Osteoblast (primary cell): ENCODE measurements around the gene SYCP3. TPM values are rescaled to one million over a fixed set of nuclear protein-coding genes. Genes with fewer than 3 reads are reported as not detected.
A peak's percentile ranks its signal among the peaks of the same experiment; 100 is the strongest.

Experiments
- DNase-seq: peaks from one replicate; pipeline ENCODE4 v3.0.0; 2011; ENCODE audit warnings: low spot score, mixed read lengths; ENCODE audit not compliant: insufficient read length; ENCODE audit errors: missing footprints
- H2AFZ ChIP-seq: 2 replicates; pipeline ENCODE4 v1.6.0; 2011; ENCODE audit warnings: mild to moderate bottlenecking, low read length
- H3K27ac ChIP-seq: 2 replicates; pipeline ENCODE4 v1.5.1; 2011; ENCODE audit warnings: mild to moderate bottlenecking, low read depth, low read length, moderate library complexity
- H3K27me3 ChIP-seq: 2 replicates; pipeline ENCODE4 v1.6.0; 2012; ENCODE audit warnings: mild to moderate bottlenecking, control low read depth, inconsistent platforms, low read length, moderate library complexity; ENCODE audit not compliant: insufficient read depth
- H3K36me3 ChIP-seq: 2 replicates; pipeline ENCODE4 v1.5.1; 2011; ENCODE audit warnings: mild to moderate bottlenecking, low read length, control low read depth, moderate library complexity; ENCODE audit not compliant: insufficient read depth
- H3K4me1 ChIP-seq: 2 replicates; pipeline ENCODE4 v1.5.1; 2011; ENCODE audit warnings: mild to moderate bottlenecking, low read length, control low read depth, moderate library complexity; ENCODE audit not compliant: insufficient read depth
- H3K4me2 ChIP-seq: 2 replicates; pipeline ENCODE4 v1.6.0; 2011; ENCODE audit warnings: mild to moderate bottlenecking, low read length; ENCODE audit not compliant: insufficient read depth
- H3K4me3 ChIP-seq: fragments of 200-600 bp; sonication (generic); 3 replicates; pipeline ENCODE4 v1.5.1; 2012; ENCODE audit warnings: mild to moderate bottlenecking, low read length, inconsistent platforms; ENCODE audit not compliant: insufficient read depth
- H3K79me2 ChIP-seq: 2 replicates; pipeline ENCODE4 v1.6.0; 2012; ENCODE audit warnings: mild to moderate bottlenecking, low read length, control low read depth, inconsistent platforms; ENCODE audit not compliant: insufficient read depth
- H3K9me3 ChIP-seq: 2 replicates; pipeline ENCODE4 v1.5.1; 2011; ENCODE audit warnings: low read depth, low read length, control low read depth
- H4K20me1 ChIP-seq: 2 replicates; pipeline ENCODE4 v1.6.0; 2012; ENCODE audit warnings: mild to moderate bottlenecking, low read length, control low read depth; ENCODE audit not compliant: insufficient read depth
- CTCF ChIP-seq: IDR thresholded peaks from 2 replicates; pipeline ENCODE4 v1.5.1; 2011; ENCODE audit warnings: mild to moderate bottlenecking, low read depth, low read length, moderate library complexity; ENCODE audit errors: extremely low read depth
- total RNA-seq: library from RNA; depleted of rRNA; stranded (reverse); fragments of >200 nt; gene quantifications from 2 replicates; pipeline ENCODE4 v1.2.3, GENCODE V29; 2012

Gene SYCP3
- total RNA-seq, 1 donor, result 0.72 TPM

GRCh38 chr12:101703487-101703886 is 35.8 kb downstream of the SYCP3 start:
- H3K27me3 ChIP-seq, result no peaks in the 10 kb centered on the region
- no peak for TF ChIP-seq CTCF
- no peak overlapping the region for H3K27ac ChIP-seq
- peaks cover 5% of the 10 kb centered on the region for H3K4me1 ChIP-seq
- H2AFZ ChIP-seq, result no peak overlapping the region
- DNase-seq, result peak; percentile 64
- peaks cover 66% of the 10 kb centered on the region for H3K79me2 ChIP-seq
- no peak overlapping the region for H3K4me3 ChIP-seq
- no peaks in the 10 kb centered on the region for H3K36me3 ChIP-seq
- no peaks in the 10 kb centered on the region for H4K20me1 ChIP-seq
- no peak overlapping the region for H3K4me2 ChIP-seq
- H3K9me3 ChIP-seq, result no peaks in the 10 kb centered on the region

- H3K4me3 ChIP-seq, result no peak overlapping the region
- no peaks in the 10 kb centered on the region for H3K36me3 ChIP-seq
- no peak for TF ChIP-seq CTCF
- H2AFZ ChIP-seq, result no peak overlapping the region
- peak; percentile 69 for DNase-seq
- no peak overlapping the region for H3K27ac ChIP-seq
- peaks cover 6% of the 10 kb centered on the region for H3K4me1 ChIP-seq
- H3K4me2 ChIP-seq, result no peak overlapping the region
- peaks cover 62% of the 10 kb centered on the region for H3K79me2 ChIP-seq
- no peaks in the 10 kb centered on the region for H3K9me3 ChIP-seq
- H4K20me1 ChIP-seq, result no peaks in the 10 kb centered on the region
- no peaks in the 10 kb centered on the region for H3K27me3 ChIP-seq
These were observed 38.9 kb downstream of the SYCP3 start for GRCh38 chr12:101700299-101700820.

- peak; percentile 87 for DNase-seq
- peak overlapping the region; percentile 91 for H2AFZ ChIP-seq
These were observed 40.4 kb downstream of the SYCP3 start for GRCh38 chr12:101698800-101699347.

More at GRCh38 chr12:101698800-101699347, 40.4 kb downstream of the SYCP3 start:
- peak; percentile 29 for TF ChIP-seq CTCF
- Histone ChIP-seq H3K27ac (no peak overlapping the region), H3K4me2 (peak overlapping the region; percentile 74), H3K4me3 (peak overlapping the region; percentile 83), H4K20me1 (no peaks in the 10 kb centered on the region), H3K79me2 (peaks cover 61% of the 10 kb centered on the region), H3K4me1 (peaks cover 6% of the 10 kb centered on the region), H3K36me3 (no peaks in the 10 kb centered on the region), H3K27me3 (no peaks in the 10 kb centered on the region), H3K9me3 (no peaks in the 10 kb centered on the region)
